CD4-positive, alpha-beta T cell treated with Interleukin-21 for 1 hour (primary cell): ENCODE measurements around the gene SEMA5A.

Experiments
- DNase-seq: peaks from one replicate; pipeline ENCODE4 v3.0.0-alpha.2; 2020

Gene SEMA5A

GRCh38 chr5:9197881-9198260, 348.0 kb downstream of the SEMA5A start:
- no peak for DNase-seq

- no peak for DNase-seq
Observed at GRCh38 chr5:9196403-9197227, 349.3 kb downstream of the SEMA5A start.

- no peak for DNase-seq
Observed at GRCh38 chr5:9194509-9194908, 351.4 kb downstream of the SEMA5A start.

GRCh38 chr5:9192266-9192665, 353.6 kb downstream of the SEMA5A start:
- no peak for DNase-seq

- DNase-seq = no peak
Observed at GRCh38 chr5:9189681-9190080, 356.2 kb downstream of the SEMA5A start.

GRCh38 chr5:9188956-9189355, 356.9 kb downstream of the SEMA5A start:
- DNase-seq = no peak

- no peak for DNase-seq
Observed at GRCh38 chr5:9188131-9188530, 357.7 kb downstream of the SEMA5A start.

- no peak for DNase-seq
Observed at GRCh38 chr5:9187614-9188013, 358.3 kb downstream of the SEMA5A start.

GRCh38 chr5:9186069-9186468, 359.8 kb downstream of the SEMA5A start:
- no peak for DNase-seq

GRCh38 chr5:9183992-9184391, 361.9 kb downstream of the SEMA5A start:
- DNase-seq = no peak

GRCh38 chr5:9182899-9183695, 362.8 kb downstream of the SEMA5A start:
- DNase-seq = no peak

- no peak for DNase-seq
Observed at GRCh38 chr5:9176641-9177040, 369.2 kb downstream of the SEMA5A start.

- no peak for DNase-seq
Observed at GRCh38 chr5:9174446-9174845, 371.4 kb downstream of the SEMA5A start.

- DNase-seq = no peak
Observed at GRCh38 chr5:9173281-9174048, 372.4 kb downstream of the SEMA5A start.

GRCh38 chr5:9170026-9170425, 375.8 kb downstream of the SEMA5A start:
- no peak for DNase-seq

- DNase-seq = no peak
Observed at GRCh38 chr5:9169557-9169902, 376.3 kb downstream of the SEMA5A start.

- no peak for DNase-seq
Observed at GRCh38 chr5:9168791-9169556, 376.9 kb downstream of the SEMA5A start.

GRCh38 chr5:9166202-9167112, 379.4 kb downstream of the SEMA5A start:
- DNase-seq = no peak

GRCh38 chr5:9165546-9165945, 380.3 kb downstream of the SEMA5A start:
- no peak for DNase-seq

GRCh38 chr5:9160747-9161146, 385.1 kb downstream of the SEMA5A start:
- no peak for DNase-seq

- no peak for DNase-seq
Observed at GRCh38 chr5:9157811-9158210, 388.1 kb downstream of the SEMA5A start.

- DNase-seq = no peak
Observed at GRCh38 chr5:9157020-9157419, 388.9 kb downstream of the SEMA5A start.
